C4-2B (cell line): ENCODE data around the gene OSBPL3.

Experiments
- CTCF ChIP-seq: fragments of 450-650 bp; conservative IDR thresholded peaks from 2 replicates; pipeline ENCODE4 v1.5.1; 2017; ENCODE audit warnings: mild to moderate bottlenecking
- ZFX ChIP-seq: fragments of 450-650 bp; IDR thresholded peaks from 2 replicates; pipeline ENCODE4 v1.6.1; 2017

- TF ChIP-seq CTCF, result no peak
- TF ChIP-seq ZFX, result no peak
These were observed 95.6 kb downstream of the OSBPL3 start for GRCh38 chr7:24884401-24884800.
